ENCODE data around the gene THSD7A. TPM values are rescaled to one million over a fixed set of nuclear protein-coding genes. Genes with fewer than 3 reads are reported as not detected.

THSD7A gene
- total RNA-seq, 2 experiments from 2014 or later: not detected

- H3K36me3 Mint-ChIP-seq (ENCODE audit: low read depth): no peaks in the 10 kb centered on the region
- CTCF ChIA-PET: no interaction called here
- H3K27me3 Mint-ChIP-seq: peaks cover 1% of the 10 kb centered on the region
- no peak overlapping the region for H3K27ac Mint-ChIP-seq
- intact Hi-C loops (cut with DNase I, micrococcal nuclease): no loop called here
- POLR2A ChIA-PET: no interaction called here
- no peak for ATAC-seq
- no peak for DNase-seq
- H3K4me3 Mint-ChIP-seq: no peak overlapping the region
- no peaks in the 10 kb centered on the region for H3K4me1 Mint-ChIP-seq
- no peaks in the 10 kb centered on the region for H3K9me3 Mint-ChIP-seq (ENCODE audit: low read depth)
These were observed 504.4 kb downstream of the THSD7A start for GRCh38 chr7:11327633-11328032.

All from activated CD4-positive, alpha-beta T cell treated with anti-CD3 and anti-CD28 coated beads for 36 hours (primary cell).